H1 (cell line): Measurements from ENCODE around the gene BPIFB3. TPM values are rescaled to one million over a fixed set of nuclear protein-coding genes. Genes with fewer than 3 reads are reported as not detected.

Experiments used
- BRCA1 ChIP-seq: IDR thresholded peaks from 2 replicates; pipeline ENCODE4 v1.6.1; 2012; ENCODE audit warnings: low read depth, low read length, improper control_type of control experiment
- JUN ChIP-seq: IDR thresholded peaks from 2 replicates; pipeline ENCODE4 v1.6.1; 2011; ENCODE audit warnings: low read depth, mild to moderate bottlenecking, improper control_type of control experiment, low read length
- SAP30 ChIP-seq: fragments of 300-600 bp; sonication (generic); IDR thresholded peaks from 2 replicates; pipeline ENCODE4 v1.7.1; 2012; ENCODE audit warnings: low read length, moderate library complexity, mild to moderate bottlenecking, inconsistent platforms; ENCODE audit not compliant: insufficient read depth, insufficient replicate concordance
- polyA plus RNA-seq, 7 experiments: library from polyadenylated mRNA; depleted of rRNA in 3 of 7; stranded (reverse) in 5 of 7; unstranded in 2 of 7; fragments of >200 nt in 5 of 7; fragments of 200-250 nt in 2 of 7; gene quantifications; 1 replicate in 5 of 7; 2 replicates in 1 of 7; 4 replicates in 1 of 7; pipeline versions ENCODE4 v1.2.1 to v1.2.3, GENCODE V29; 2011 to 2013; ENCODE audit warnings: missing spikeins in 2 of 7, mixed read lengths in 2 of 7
- total RNA-seq: library from RNA; stranded (reverse); fragmentation: NEBNext Ultra II Directional; extraction: Animal tissue kit (Norgen Biotek cat#: 25700); gene quantifications from 2 replicates; pipeline ENCODE4 v1.2.1, GENCODE V29; 2021
- TF ChIP-seq, protein P1 (sequence below): fragments of 300-600 bp; sonication (generic); IDR thresholded peaks from 2 replicates; pipeline ENCODE4 v1.7.1; 2012; ENCODE audit warnings: low read length, moderate library complexity, mild to moderate bottlenecking, inconsistent platforms; ENCODE audit not compliant: insufficient replicate concordance

Gene BPIFB3
- total and polyA plus RNA-seq, 2 of the 8 experiments (the other 6 are each of a cell fraction or from before 2014, with no cell fraction given) = not detected

- TF ChIP-seq, protein P1, sequence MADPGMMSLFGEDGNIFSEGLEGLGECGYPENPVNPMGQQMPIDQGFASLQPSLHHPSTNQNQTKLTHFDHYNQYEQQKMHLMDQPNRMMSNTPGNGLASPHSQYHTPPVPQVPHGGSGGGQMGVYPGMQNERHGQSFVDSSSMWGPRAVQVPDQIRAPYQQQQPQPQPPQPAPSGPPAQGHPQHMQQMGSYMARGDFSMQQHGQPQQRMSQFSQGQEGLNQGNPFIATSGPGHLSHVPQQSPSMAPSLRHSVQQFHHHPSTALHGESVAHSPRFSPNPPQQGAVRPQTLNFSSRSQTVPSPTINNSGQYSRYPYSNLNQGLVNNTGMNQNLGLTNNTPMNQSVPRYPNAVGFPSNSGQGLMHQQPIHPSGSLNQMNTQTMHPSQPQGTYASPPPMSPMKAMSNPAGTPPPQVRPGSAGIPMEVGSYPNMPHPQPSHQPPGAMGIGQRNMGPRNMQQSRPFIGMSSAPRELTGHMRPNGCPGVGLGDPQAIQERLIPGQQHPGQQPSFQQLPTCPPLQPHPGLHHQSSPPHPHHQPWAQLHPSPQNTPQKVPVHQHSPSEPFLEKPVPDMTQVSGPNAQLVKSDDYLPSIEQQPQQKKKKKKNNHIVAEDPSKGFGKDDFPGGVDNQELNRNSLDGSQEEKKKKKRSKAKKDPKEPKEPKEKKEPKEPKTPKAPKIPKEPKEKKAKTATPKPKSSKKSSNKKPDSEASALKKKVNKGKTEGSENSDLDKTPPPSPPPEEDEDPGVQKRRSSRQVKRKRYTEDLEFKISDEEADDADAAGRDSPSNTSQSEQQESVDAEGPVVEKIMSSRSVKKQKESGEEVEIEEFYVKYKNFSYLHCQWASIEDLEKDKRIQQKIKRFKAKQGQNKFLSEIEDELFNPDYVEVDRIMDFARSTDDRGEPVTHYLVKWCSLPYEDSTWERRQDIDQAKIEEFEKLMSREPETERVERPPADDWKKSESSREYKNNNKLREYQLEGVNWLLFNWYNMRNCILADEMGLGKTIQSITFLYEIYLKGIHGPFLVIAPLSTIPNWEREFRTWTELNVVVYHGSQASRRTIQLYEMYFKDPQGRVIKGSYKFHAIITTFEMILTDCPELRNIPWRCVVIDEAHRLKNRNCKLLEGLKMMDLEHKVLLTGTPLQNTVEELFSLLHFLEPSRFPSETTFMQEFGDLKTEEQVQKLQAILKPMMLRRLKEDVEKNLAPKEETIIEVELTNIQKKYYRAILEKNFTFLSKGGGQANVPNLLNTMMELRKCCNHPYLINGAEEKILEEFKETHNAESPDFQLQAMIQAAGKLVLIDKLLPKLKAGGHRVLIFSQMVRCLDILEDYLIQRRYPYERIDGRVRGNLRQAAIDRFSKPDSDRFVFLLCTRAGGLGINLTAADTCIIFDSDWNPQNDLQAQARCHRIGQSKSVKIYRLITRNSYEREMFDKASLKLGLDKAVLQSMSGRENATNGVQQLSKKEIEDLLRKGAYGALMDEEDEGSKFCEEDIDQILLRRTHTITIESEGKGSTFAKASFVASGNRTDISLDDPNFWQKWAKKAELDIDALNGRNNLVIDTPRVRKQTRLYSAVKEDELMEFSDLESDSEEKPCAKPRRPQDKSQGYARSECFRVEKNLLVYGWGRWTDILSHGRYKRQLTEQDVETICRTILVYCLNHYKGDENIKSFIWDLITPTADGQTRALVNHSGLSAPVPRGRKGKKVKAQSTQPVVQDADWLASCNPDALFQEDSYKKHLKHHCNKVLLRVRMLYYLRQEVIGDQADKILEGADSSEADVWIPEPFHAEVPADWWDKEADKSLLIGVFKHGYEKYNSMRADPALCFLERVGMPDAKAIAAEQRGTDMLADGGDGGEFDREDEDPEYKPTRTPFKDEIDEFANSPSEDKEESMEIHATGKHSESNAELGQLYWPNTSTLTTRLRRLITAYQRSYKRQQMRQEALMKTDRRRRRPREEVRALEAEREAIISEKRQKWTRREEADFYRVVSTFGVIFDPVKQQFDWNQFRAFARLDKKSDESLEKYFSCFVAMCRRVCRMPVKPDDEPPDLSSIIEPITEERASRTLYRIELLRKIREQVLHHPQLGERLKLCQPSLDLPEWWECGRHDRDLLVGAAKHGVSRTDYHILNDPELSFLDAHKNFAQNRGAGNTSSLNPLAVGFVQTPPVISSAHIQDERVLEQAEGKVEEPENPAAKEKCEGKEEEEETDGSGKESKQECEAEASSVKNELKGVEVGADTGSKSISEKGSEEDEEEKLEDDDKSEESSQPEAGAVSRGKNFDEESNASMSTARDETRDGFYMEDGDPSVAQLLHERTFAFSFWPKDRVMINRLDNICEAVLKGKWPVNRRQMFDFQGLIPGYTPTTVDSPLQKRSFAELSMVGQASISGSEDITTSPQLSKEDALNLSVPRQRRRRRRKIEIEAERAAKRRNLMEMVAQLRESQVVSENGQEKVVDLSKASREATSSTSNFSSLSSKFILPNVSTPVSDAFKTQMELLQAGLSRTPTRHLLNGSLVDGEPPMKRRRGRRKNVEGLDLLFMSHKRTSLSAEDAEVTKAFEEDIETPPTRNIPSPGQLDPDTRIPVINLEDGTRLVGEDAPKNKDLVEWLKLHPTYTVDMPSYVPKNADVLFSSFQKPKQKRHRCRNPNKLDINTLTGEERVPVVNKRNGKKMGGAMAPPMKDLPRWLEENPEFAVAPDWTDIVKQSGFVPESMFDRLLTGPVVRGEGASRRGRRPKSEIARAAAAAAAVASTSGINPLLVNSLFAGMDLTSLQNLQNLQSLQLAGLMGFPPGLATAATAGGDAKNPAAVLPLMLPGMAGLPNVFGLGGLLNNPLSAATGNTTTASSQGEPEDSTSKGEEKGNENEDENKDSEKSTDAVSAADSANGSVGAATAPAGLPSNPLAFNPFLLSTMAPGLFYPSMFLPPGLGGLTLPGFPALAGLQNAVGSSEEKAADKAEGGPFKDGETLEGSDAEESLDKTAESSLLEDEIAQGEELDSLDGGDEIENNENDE = no peak
- TF ChIP-seq SAP30 = no peak
- no peak for TF ChIP-seq BRCA1
- TF ChIP-seq JUN = no peak
These were observed 66.3 kb downstream of the BPIFB3 start (continued) for GRCh38 chr20:33119725-33120720.
